Hematopoietic multipotent progenitor cell treated with erythropoietin and hydrocortisone succinate and interleukin-3 and kit ligand, for 8 days (in vitro differentiated cells): ENCODE measurements around the gene MEX3A.

Experiments used
- DNase-seq: peaks from one replicate; pipeline ENCODE4 v3.0.0-alpha.2; 2015

Gene MEX3A

GRCh38 chr1:156102633-156103511 is 20.6 kb upstream of the MEX3A start:
- DNase-seq, result no peak

DNA sequence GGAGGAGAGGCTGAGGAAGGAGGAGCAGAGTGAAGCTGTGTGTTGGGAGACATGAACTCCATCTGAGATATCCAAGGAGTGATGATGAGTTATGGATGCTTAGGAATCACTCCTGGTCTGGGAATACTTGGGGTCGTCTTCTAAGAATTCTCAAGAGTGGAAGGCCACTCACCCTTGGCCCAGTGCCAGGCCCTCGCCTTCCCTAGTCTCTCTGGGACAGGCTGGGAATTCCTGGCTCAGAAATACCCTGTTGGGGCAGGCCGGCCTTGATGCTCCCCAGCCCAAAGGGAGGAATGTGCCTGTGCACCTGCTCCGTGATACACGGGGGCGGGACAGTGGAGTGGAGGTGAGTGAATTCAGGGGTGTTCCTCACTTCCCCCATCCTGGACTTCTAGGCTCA is 19.6 kb upstream of the MEX3A start:
- no peak for DNase-seq

DNA sequence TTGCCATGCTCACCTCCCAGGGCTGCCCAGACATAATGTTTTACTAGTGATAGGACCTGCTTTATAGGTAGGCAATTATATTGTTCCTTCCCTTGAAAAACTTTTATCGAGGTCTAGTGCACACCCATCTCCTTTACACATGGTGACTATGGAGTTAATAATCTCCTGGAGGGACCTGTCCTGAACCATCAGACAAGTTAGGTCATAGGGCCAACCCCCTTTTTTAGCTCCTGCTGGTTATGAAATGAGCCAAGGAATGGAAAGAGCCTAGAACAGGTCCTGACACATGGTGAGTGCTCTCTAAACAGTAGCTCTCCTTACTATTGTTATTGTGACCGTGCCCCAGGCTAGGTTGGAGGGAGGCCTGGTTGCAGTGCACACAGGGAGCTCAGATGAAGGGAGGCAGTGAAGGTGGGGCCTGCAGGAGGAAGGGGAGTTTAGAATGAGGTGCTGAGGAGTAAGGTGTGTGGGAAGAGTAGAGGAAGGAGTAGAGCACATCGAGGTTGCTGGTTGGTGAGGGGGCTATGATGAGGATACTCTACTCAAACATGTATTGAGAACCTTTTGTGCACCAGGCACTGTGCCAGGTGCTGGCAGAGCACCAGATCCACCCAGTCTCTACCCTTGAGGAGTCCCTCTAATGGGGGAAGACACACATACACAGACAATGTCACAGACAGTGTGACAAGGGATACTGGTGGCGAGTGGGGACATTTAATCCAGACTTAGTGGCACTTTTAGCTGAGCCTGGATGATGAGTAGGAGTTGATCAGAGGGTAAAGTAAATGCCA is 18.1 kb upstream of the MEX3A start:
- peak; percentile 81 for DNase-seq

DNA sequence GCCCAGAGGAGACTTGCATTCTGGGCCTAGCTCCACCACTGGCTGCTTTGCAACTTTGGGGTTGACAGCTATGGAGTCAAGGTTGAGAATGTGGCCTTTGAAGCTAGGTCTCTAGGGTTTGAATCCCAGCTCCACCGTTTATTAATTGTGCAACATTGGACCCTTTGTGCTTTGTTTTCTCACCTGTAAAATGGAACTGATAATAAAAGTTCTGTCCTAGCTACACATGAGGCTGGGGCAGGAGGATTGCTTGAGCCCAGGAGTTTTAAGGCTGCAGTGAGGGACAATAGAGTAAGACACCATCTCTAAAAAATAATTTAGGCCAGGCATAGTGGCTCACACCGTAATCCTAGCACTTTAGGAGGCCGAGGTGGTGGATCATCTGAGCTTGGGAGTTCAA is 17.0 kb upstream of the MEX3A start:
- DNase-seq, result no peak

GRCh38 chr1:156098784-156099183 is 16.5 kb upstream of the MEX3A start:
- DNase-seq, result no peak

GRCh38 chr1:156097499-156098178 is 15.4 kb upstream of the MEX3A start:
- DNase-seq, result no peak

- peak; percentile 83 for DNase-seq
Measured at GRCh38 chr1:156096640-156097391, 14.6 kb upstream of the MEX3A start.

DNA sequence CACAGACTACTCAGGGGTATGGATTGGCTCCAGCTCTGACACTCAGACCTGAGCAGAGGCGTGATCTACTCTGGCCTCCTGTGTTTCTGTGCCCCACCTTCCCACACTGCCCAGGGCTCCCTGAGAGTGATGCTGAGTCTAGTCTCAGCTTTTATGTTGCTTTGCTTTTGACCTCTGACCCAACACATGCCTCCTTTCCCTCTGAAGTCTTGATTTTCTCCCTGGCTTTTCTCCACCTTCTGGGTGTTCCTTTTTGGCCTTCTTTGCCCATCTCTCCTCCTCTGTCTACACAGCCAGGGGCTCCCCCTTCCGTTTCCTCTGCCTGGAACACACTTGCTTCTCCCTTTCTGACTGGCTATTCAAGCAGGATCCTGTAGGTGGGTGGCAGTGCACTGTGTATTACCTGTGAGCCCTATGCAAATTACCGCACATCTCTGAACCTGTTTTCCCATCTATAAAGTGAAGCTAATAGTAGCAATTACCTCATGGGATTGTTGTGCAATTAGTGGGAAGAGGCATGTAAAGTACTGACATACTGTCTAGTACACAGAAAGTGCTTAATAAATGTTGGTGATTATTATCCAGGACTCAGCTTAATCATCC is 13.7 kb upstream of the MEX3A start:
- no peak for DNase-seq

DNA sequence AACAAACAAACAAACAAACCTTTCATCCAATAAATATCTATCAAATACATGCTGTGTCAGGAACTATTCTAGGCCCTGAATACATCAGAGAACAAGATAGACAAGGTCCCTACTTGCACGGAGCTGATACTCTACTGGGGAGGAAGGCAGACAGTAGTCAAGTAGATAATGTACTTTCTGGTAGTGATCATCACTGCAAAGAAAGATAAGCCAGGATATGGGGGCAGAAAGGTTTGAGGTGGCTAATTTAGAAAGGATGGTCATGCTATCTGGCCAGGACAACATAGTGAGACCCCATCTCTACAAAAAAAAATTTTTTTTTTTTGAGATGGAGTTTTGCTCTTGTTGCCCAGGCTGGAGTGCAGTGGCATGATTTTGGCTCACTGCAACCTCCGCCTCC is 9.3 kb upstream of the MEX3A start:
- peak; percentile 54 for DNase-seq

DNA sequence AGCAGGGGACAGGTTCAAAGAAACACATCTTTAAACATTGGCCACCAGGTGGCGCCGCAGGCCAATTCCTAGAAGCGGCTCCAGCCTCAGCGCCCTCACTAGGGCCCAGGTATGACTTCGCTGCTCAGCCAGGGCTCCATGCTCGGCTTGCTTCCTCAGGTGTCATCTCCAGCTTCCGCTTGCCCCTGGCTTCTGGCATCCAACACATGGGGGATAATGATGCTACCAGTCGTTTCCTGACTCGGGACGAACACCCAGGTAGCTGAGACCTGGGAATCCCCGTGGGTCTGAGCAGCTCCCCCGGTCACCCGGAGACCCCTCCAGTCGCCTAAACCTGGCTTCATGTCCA is 8.5 kb upstream of the MEX3A start:
- peak; percentile 89 for DNase-seq

DNA sequence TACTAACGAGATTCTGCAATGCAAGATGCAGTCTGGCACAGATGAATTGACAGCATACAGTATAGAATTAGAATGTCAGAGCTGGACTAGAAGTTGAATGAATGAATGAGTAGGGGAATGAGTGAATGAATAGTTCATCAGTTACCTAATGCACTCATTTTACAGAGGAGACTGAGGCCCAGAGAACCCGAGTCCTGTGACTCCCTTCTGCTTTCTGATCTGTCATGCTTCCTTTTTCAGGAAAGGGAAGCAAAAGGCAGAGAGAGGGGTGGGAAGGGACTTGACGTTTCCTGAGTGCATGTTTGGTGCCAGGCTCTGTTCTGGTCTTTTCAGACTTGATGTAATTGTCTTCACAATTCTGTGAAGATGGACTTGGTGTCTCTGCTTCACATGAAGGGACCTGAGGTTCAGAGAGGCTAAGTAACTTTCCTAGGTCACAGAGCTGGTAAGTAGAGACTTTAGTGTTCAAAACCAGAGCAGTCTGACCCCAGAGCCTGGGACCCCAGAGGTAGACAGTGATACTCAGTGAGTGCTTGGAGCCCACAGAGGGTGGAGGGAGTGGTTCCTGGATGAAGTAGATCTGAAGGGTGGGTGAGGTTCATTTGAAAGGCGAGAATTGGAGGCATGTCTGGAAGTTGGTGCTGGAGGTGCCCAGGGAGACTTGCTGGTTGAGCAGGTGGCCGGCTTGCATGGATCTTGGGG is 8.0 kb upstream of the MEX3A start:
- DNase-seq, result no peak

DNA sequence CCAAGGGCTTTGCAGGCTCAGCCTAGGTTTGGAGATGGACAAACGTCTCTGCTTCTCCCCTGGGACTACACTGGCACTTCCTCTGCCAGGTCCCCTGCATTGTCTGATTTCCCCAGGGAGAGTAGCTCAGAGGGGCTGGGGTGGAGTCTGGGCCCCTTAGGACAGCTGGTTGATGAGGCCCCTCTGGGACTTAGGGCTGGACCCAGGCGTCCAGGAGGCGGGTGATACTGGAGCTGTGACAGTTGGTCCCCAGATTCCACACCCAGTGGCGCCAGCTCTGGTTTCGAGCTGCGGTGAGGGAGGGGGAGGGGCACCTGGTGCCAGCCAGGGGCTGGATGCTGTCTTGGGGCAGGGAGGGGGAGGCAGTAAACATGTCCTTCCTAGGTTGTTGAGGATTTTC is 7.4 kb upstream of the MEX3A start:
- peak; percentile 26 for DNase-seq

DNA sequence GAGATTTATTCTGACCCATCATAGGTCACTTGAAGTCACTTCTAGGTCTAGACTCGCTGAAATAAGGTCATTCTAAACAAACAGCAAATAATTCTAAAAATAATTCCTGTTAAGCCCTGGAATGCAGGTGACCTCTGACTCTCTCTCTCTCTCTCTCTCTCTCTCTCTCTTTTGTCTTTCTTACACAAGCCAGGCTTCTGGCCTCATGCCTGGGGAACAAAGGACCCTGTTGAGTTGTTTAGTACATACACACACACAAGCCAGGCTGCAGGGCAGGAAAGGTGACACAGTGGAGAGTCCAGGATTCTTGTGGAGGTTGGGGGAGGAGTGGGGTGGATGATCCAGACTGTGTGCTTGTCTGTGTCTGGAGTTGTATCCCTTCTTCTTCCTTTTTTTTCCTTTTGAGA is 4.0 kb upstream of the MEX3A start:
- no peak for DNase-seq

- DNase-seq, result no peak
Measured at GRCh38 chr1:156083800-156084790, 1.8 kb upstream of the MEX3A start.

- no peak for DNase-seq
Measured at GRCh38 chr1:156081917-156082308, 352 bp downstream of the MEX3A start.

- DNase-seq, result no peak
Measured at GRCh38 chr1:156081180-156081916, 917 bp downstream of the MEX3A start.

DNA sequence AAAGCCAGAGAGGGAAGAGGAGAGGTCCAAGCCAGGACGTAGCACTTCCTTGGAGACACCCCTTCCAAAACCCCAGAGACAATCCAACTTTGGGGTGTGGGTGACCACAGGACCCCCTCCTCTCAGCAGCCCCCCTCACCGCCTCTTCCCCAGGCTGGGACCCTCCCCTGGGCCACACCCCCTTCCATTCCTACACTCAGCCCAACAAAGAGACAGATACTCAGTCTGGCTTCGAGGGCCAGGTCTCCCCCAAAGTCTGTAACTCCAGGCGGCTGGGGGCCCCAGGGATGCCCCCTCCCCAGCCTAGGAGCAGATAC is 1.4 kb downstream of the MEX3A start:
- no peak for DNase-seq

GRCh38 chr1:156080241-156080862 is 1.9 kb downstream of the MEX3A start:
- DNase-seq, result no peak

- DNase-seq, result no peak
Measured at GRCh38 chr1:156079762-156080161, 2.5 kb downstream of the MEX3A start.

GRCh38 chr1:156078728-156079127 is 3.5 kb downstream of the MEX3A start:
- DNase-seq, result no peak
